Measurements from ENCODE around the gene HBZ.

GRCh38 chr16:180681-181564 is 28.5 kb downstream of the HBZ start:
- TF ChIP-seq POLR2A (IDR thresholded peaks at IDR 0.05) (no peak), CTCF (IDR thresholded peaks at IDR 0.05) (no peak)
